ENCODE measurements around the gene FLACC1.
A peak's percentile ranks its signal among the peaks of the same experiment; 100 is the strongest.

FLACC1 gene

GRCh38 chr2:201360256-201360655 lies 3.1 kb upstream of the FLACC1 start:
- Histone ChIP-seq H3K18ac (ENCODE audit: low read depth in 1 of 2, low read length in 2 of 2) (no peak overlapping the region), H2AFZ (ENCODE audit: low read depth, low read length) (no peak overlapping the region), H2BK120ac (ENCODE audit: low read depth, low read length) (no peak overlapping the region), H3K4me3 (ENCODE audit: insufficient read depth in 1 of 2, low read depth in 1 of 2, low read length in 2 of 2) (no peak overlapping the region), H3K4me1 (ENCODE audit: control insufficient read depth, insufficient read depth, low read depth, low read length) (no peaks in the 10 kb centered on the region), H2BK15ac (ENCODE audit: low read depth, poor library complexity, severe bottlenecking) (no peak overlapping the region), H2AK5ac (ENCODE audit: low read length, severe bottlenecking) (no peak overlapping the region), H2BK12ac (ENCODE audit: low read length in 2 of 2) (no peak overlapping the region), H3K14ac (ENCODE audit: low read length in 2 of 2) (no peak overlapping the region), H2BK5ac (ENCODE audit: low read depth, low read length, poor library complexity, severe bottlenecking) (no peak overlapping the region), H3K4ac (ENCODE audit: low read depth in 1 of 2, low read length in 2 of 2) (no peak overlapping the region), H4K91ac (ENCODE audit: low read length) (no peak overlapping the region), H3K27me3 (ENCODE audit: control insufficient read depth in 1 of 2, insufficient read depth in 1 of 2, low read length in 2 of 2) (no peaks in the 10 kb centered on the region), H3K4me2 (ENCODE audit: low read length, poor library complexity, severe bottlenecking) (no peak overlapping the region), H3K36me3 (ENCODE audit: control insufficient read depth in 1 of 2, insufficient read depth in 2 of 2, low read depth in 1 of 2, low read length in 2 of 2) (peaks cover 17 to 42% of the 10 kb centered on the region in 2 experiments), H3K23ac (ENCODE audit: low read length in 2 of 2) (no peak overlapping the region), H3K9ac (ENCODE audit: low read length) (no peak overlapping the region), H4K8ac (ENCODE audit: low read length) (no peak overlapping the region), H3K79me1 (replicated peaks; ENCODE audit: low read length, poor library complexity, severe bottlenecking) (no peaks in the 10 kb centered on the region), H3K27ac (ENCODE audit: low read length, poor library complexity, severe bottlenecking) (no peak overlapping the region), H3K9me3 (ENCODE audit: control insufficient read depth, low read length) (no peaks in the 10 kb centered on the region)
- DNase-seq = no peak
- 97% methylated on average over 4 of the region's 4 CpGs for WGBS

- H3K27me3 ChIP-seq (ENCODE audit: control insufficient read depth in 1 of 2, insufficient read depth in 1 of 2, low read length in 2 of 2) = no peaks in the 10 kb centered on the region
- no peak overlapping the region for H2BK12ac ChIP-seq (ENCODE audit: low read length in 2 of 2)
- H3K23ac ChIP-seq (ENCODE audit: low read length in 2 of 2) = no peak overlapping the region
- H3K4me1 ChIP-seq (ENCODE audit: control insufficient read depth, insufficient read depth, low read depth, low read length) = no peaks in the 10 kb centered on the region
- H2BK120ac ChIP-seq (ENCODE audit: low read depth, low read length) = no peak overlapping the region
- H4K91ac ChIP-seq (ENCODE audit: low read length) = no peak overlapping the region
- H2AFZ ChIP-seq (ENCODE audit: low read depth, low read length) = no peak overlapping the region
- H3K27ac ChIP-seq (ENCODE audit: low read length, poor library complexity, severe bottlenecking) = no peak overlapping the region
- H2BK5ac ChIP-seq (ENCODE audit: low read depth, low read length, poor library complexity, severe bottlenecking) = no peak overlapping the region
- no peak overlapping the region for H4K8ac ChIP-seq (ENCODE audit: low read length)
- H2BK15ac ChIP-seq (ENCODE audit: low read depth, poor library complexity, severe bottlenecking) = no peak overlapping the region
- no peak overlapping the region for H3K4ac ChIP-seq (ENCODE audit: low read depth in 1 of 2, low read length in 2 of 2)
- peak; percentile 91 for DNase-seq
- H3K4me3 ChIP-seq (ENCODE audit: insufficient read depth in 1 of 2, low read depth in 1 of 2, low read length in 2 of 2) = peak overlapping the region in 1 of 2 experiments; percentile 26
- no peak overlapping the region for H2AK5ac ChIP-seq (ENCODE audit: low read length, severe bottlenecking)
- no peaks in the 10 kb centered on the region for H3K9me3 ChIP-seq (ENCODE audit: control insufficient read depth, low read length)
- 76% methylated on average over 7 of the region's 7 CpGs for WGBS
- H3K9ac ChIP-seq (ENCODE audit: low read length) = peak overlapping the region; percentile 29
- H3K4me2 ChIP-seq (ENCODE audit: low read length, poor library complexity, severe bottlenecking) = no peak overlapping the region
- H3K79me1 ChIP-seq (replicated peaks; ENCODE audit: low read length, poor library complexity, severe bottlenecking) = no peaks in the 10 kb centered on the region
- H3K36me3 ChIP-seq (ENCODE audit: control insufficient read depth in 1 of 2, insufficient read depth in 2 of 2, low read depth in 1 of 2, low read length in 2 of 2) = peaks cover 18 to 36% of the 10 kb centered on the region in 2 experiments
- no peak overlapping the region for H3K18ac ChIP-seq (ENCODE audit: low read depth in 1 of 2, low read length in 2 of 2)
- H3K14ac ChIP-seq (ENCODE audit: low read length in 2 of 2) = no peak overlapping the region
Observed at GRCh38 chr2:201358684-201359083, 1.5 kb upstream of the FLACC1 start.

GRCh38 chr2:201353116-201353515 lies 4.0 kb downstream of the FLACC1 start:
- H3K36me3 ChIP-seq (ENCODE audit: control insufficient read depth in 1 of 2, insufficient read depth in 2 of 2, low read depth in 1 of 2, low read length in 2 of 2) = peaks cover 15 to 21% of the 10 kb centered on the region in 2 experiments
- no peak overlapping the region for H3K23ac ChIP-seq (ENCODE audit: low read length in 2 of 2)
- H3K4me2 ChIP-seq (ENCODE audit: low read length, poor library complexity, severe bottlenecking) = no peak overlapping the region
- no peak overlapping the region for H2AFZ ChIP-seq (ENCODE audit: low read depth, low read length)
- H3K14ac ChIP-seq (ENCODE audit: low read length in 2 of 2) = no peak overlapping the region
- 100% methylated on average over 1 of the region's 1 CpG for WGBS
- no peak for DNase-seq
- H2BK12ac ChIP-seq (ENCODE audit: low read length in 2 of 2) = no peak overlapping the region
- no peak overlapping the region for H4K91ac ChIP-seq (ENCODE audit: low read length)
- H2AK5ac ChIP-seq (ENCODE audit: low read length, severe bottlenecking) = no peak overlapping the region
- no peaks in the 10 kb centered on the region for H3K9me3 ChIP-seq (ENCODE audit: control insufficient read depth, low read length)
- H3K27me3 ChIP-seq (ENCODE audit: control insufficient read depth in 1 of 2, insufficient read depth in 1 of 2, low read length in 2 of 2) = no peaks in the 10 kb centered on the region
- H2BK5ac ChIP-seq (ENCODE audit: low read depth, low read length, poor library complexity, severe bottlenecking) = no peak overlapping the region
- H2BK15ac ChIP-seq (ENCODE audit: low read depth, poor library complexity, severe bottlenecking) = no peak overlapping the region
- no peak overlapping the region for H2BK120ac ChIP-seq (ENCODE audit: low read depth, low read length)
- no peaks in the 10 kb centered on the region for H3K79me1 ChIP-seq (replicated peaks; ENCODE audit: low read length, poor library complexity, severe bottlenecking)
- no peak overlapping the region for H3K27ac ChIP-seq (ENCODE audit: low read length, poor library complexity, severe bottlenecking)
- no peak overlapping the region for H3K18ac ChIP-seq (ENCODE audit: low read depth in 1 of 2, low read length in 2 of 2)
- H3K4me1 ChIP-seq (ENCODE audit: control insufficient read depth, insufficient read depth, low read depth, low read length) = no peaks in the 10 kb centered on the region
- no peak overlapping the region for H3K4ac ChIP-seq (ENCODE audit: low read depth in 1 of 2, low read length in 2 of 2)
- peak overlapping the region in 1 of 2 experiments; percentile 11 for H3K4me3 ChIP-seq (ENCODE audit: insufficient read depth in 1 of 2, low read depth in 1 of 2, low read length in 2 of 2)
- H4K8ac ChIP-seq (ENCODE audit: low read length) = no peak overlapping the region
- no peak overlapping the region for H3K9ac ChIP-seq (ENCODE audit: low read length)

GRCh38 chr2:201350879-201351278 lies 6.3 kb downstream of the FLACC1 start:
- H2BK12ac ChIP-seq (ENCODE audit: low read length in 2 of 2) = no peak overlapping the region
- no peaks in the 10 kb centered on the region for H3K27me3 ChIP-seq (ENCODE audit: control insufficient read depth in 1 of 2, insufficient read depth in 1 of 2, low read length in 2 of 2)
- H3K4me2 ChIP-seq (ENCODE audit: low read length, poor library complexity, severe bottlenecking) = no peak overlapping the region
- DNase-seq = no peak
- no peaks in the 10 kb centered on the region for H3K4me1 ChIP-seq (ENCODE audit: control insufficient read depth, insufficient read depth, low read depth, low read length)
- peaks cover 18 to 29% of the 10 kb centered on the region in 2 experiments for H3K36me3 ChIP-seq (ENCODE audit: control insufficient read depth in 1 of 2, insufficient read depth in 2 of 2, low read depth in 1 of 2, low read length in 2 of 2)
- no peak overlapping the region for H4K8ac ChIP-seq (ENCODE audit: low read length)
- no peak overlapping the region for H2BK120ac ChIP-seq (ENCODE audit: low read depth, low read length)
- no peaks in the 10 kb centered on the region for H3K79me1 ChIP-seq (replicated peaks; ENCODE audit: low read length, poor library complexity, severe bottlenecking)
- no peak overlapping the region for H4K91ac ChIP-seq (ENCODE audit: low read length)
- H2BK5ac ChIP-seq (ENCODE audit: low read depth, low read length, poor library complexity, severe bottlenecking) = no peak overlapping the region
- no peak overlapping the region for H2AK5ac ChIP-seq (ENCODE audit: low read length, severe bottlenecking)
- no peak overlapping the region for H2AFZ ChIP-seq (ENCODE audit: low read depth, low read length)
- H3K23ac ChIP-seq (ENCODE audit: low read length in 2 of 2) = no peak overlapping the region
- H3K27ac ChIP-seq (ENCODE audit: low read length, poor library complexity, severe bottlenecking) = no peak overlapping the region
- WGBS = 94% methylated on average over 4 of the region's 4 CpGs
- no peak overlapping the region for H3K4ac ChIP-seq (ENCODE audit: low read depth in 1 of 2, low read length in 2 of 2)
- no peaks in the 10 kb centered on the region for H3K9me3 ChIP-seq (ENCODE audit: control insufficient read depth, low read length)
- H2BK15ac ChIP-seq (ENCODE audit: low read depth, poor library complexity, severe bottlenecking) = no peak overlapping the region
- no peak overlapping the region for H3K4me3 ChIP-seq (ENCODE audit: insufficient read depth in 1 of 2, low read depth in 1 of 2, low read length in 2 of 2)
- H3K14ac ChIP-seq (ENCODE audit: low read length in 2 of 2) = no peak overlapping the region
- H3K18ac ChIP-seq (ENCODE audit: low read depth in 1 of 2, low read length in 2 of 2) = no peak overlapping the region
- H3K9ac ChIP-seq (ENCODE audit: low read length) = no peak overlapping the region

Measured in mesenchymal stem cell (in vitro differentiated cells and primary cell).